PC-3 (cell line): ENCODE measurements around the gene GBP3. TPM values are rescaled to one million over a fixed set of nuclear protein-coding genes. Genes with fewer than 3 reads are reported as not detected.
A peak's percentile ranks its signal among the peaks of the same experiment; 100 is the strongest.

Source experiments
- ATAC-seq: fragments of 200-7000 bp; cut with Tn5 transposase; 2 replicates; pipeline ENCODE4 v1.9.1; 2020; ENCODE audit warnings: mild to moderate bottlenecking, moderate library complexity
- BruUV-seq: library from RNA; stranded (reverse); fragments of 400-500 nt; replicated peaks from 2 replicates; lab custom pipeline; 2021; lab: Mats Ljungman, UMichigan
- CTCF ChIA-PET: fragments of 300-600 bp; sonication (Branson Sonifier 250); formaldehyde crosslinking; loops from one replicate; lab custom pipeline; 2022; ENCODE audit warnings: antibody characterized with exemption; lab: Charles Lee
- POLR2A ChIA-PET: fragments of 300-600 bp; sonication (Branson Sonifier 250); formaldehyde crosslinking; loops from one replicate; lab custom pipeline; 2022; ENCODE audit warnings: antibody characterized with exemption; ENCODE audit not compliant: unreplicated experiment; lab: Charles Lee
- DNase-seq: peaks from one replicate; pipeline ENCODE4 v3.0.0-alpha.2; 2015
- H2AFZ ChIP-seq: fragments of 300-600 bp; sonication (generic); 2 replicates; pipeline ENCODE4 v1.6.0; 2016; ENCODE audit warnings: antibody characterized with exemption, low read length
- H3F3A ChIP-seq: fragments of 300-600 bp; sonication (generic); one replicate; pipeline ENCODE4 v1.6.0; 2017; ENCODE audit warnings: antibody characterized with exemption, low read length, control low read depth, mild to moderate bottlenecking; ENCODE audit not compliant: unreplicated experiment
- H3K27ac ChIP-seq: fragments of 300-600 bp; sonication (generic); 2 replicates; pipeline ENCODE4 v1.5.1; 2016; ENCODE audit warnings: mild to moderate bottlenecking, low read length
- H3K27me3 ChIP-seq: fragments of 300-600 bp; sonication (generic); 2 replicates; pipeline ENCODE4 v1.6.1; 2016; ENCODE audit warnings: low read length, mixed read lengths
- H3K36me3 ChIP-seq: fragments of 300-600 bp; sonication (generic); 2 replicates; pipeline ENCODE4 v1.6.1; 2016; ENCODE audit warnings: low read depth, mixed run types, low read length, mixed read lengths
- H3K4me1 ChIP-seq: fragments of 300-600 bp; sonication (generic); 2 replicates; pipeline ENCODE4 v1.5.1; 2016; ENCODE audit warnings: low read length; ENCODE audit not compliant: insufficient read depth
- H3K4me2 ChIP-seq: fragments of 300-600 bp; sonication (generic); 2 replicates; pipeline ENCODE4 v1.6.0; 2016; ENCODE audit warnings: low read length
- H3K4me3 ChIP-seq: fragments of 300-600 bp; sonication (generic); 2 replicates; pipeline ENCODE4 v1.5.1; 2016; ENCODE audit warnings: mild to moderate bottlenecking, low read length, mixed read lengths
- H3K79me2 ChIP-seq: fragments of 300-600 bp; sonication (generic); 2 replicates; pipeline ENCODE4 v1.6.1; 2017; ENCODE audit warnings: low read length, mixed read lengths
- H3K9ac ChIP-seq: fragments of 300-600 bp; sonication (generic); 2 replicates; pipeline ENCODE4 v1.6.0; 2016; ENCODE audit warnings: mild to moderate bottlenecking, low read length
- H3K9me2 ChIP-seq: fragments of 300-600 bp; sonication (generic); replicated peaks from 2 replicates; pipeline ENCODE4 v1.6.1; 2016; ENCODE audit warnings: mixed run types, low read length, mixed read lengths
- H3K9me3 ChIP-seq: fragments of 300-600 bp; sonication (generic); 2 replicates; pipeline ENCODE4 v1.6.1; 2016; ENCODE audit warnings: low read length, mixed read lengths
- H4K20me1 ChIP-seq: fragments of 300-600 bp; sonication (generic); 2 replicates; pipeline ENCODE4 v1.6.1; 2016; ENCODE audit warnings: low read length, mixed read lengths
- CTCF ChIP-seq: fragments of 300-600 bp; sonication (generic); conservative IDR thresholded peaks from 2 replicates; pipeline ENCODE4 v1.5.1; 2017; ENCODE audit warnings: antibody characterized with exemption, low read depth, mild to moderate bottlenecking, low read length
- EZH2 ChIP-seq: fragments of 300-600 bp; sonication (generic); IDR thresholded peaks from one replicate; pipeline ENCODE4 v1.6.1; 2017; ENCODE audit warnings: antibody characterized with exemption, mild to moderate bottlenecking, low read length; ENCODE audit not compliant: unreplicated experiment
- EZH2phosphoT487 ChIP-seq: fragments of 300-600 bp; sonication (generic); IDR thresholded peaks from 2 replicates; pipeline ENCODE4 v1.6.1; 2018; ENCODE audit warnings: mild to moderate bottlenecking, antibody characterized with exemption, low read length, borderline replicate concordance
- intact Hi-C: fragments of 100-400 bp; cut with micrococcal nuclease; formaldehyde crosslinking; loops from 2 replicates; pipeline ENCODE4 v1.9.0; 2023
- total RNA-seq: library from RNA; depleted of rRNA; stranded (reverse); fragments of >200 nt; gene quantifications from 2 replicates; pipeline ENCODE4 v1.2.3, GENCODE V29; 2014

GBP3 gene
- total RNA-seq, 1 experiment from 2014 or later: 23.3 TPM

DNA sequence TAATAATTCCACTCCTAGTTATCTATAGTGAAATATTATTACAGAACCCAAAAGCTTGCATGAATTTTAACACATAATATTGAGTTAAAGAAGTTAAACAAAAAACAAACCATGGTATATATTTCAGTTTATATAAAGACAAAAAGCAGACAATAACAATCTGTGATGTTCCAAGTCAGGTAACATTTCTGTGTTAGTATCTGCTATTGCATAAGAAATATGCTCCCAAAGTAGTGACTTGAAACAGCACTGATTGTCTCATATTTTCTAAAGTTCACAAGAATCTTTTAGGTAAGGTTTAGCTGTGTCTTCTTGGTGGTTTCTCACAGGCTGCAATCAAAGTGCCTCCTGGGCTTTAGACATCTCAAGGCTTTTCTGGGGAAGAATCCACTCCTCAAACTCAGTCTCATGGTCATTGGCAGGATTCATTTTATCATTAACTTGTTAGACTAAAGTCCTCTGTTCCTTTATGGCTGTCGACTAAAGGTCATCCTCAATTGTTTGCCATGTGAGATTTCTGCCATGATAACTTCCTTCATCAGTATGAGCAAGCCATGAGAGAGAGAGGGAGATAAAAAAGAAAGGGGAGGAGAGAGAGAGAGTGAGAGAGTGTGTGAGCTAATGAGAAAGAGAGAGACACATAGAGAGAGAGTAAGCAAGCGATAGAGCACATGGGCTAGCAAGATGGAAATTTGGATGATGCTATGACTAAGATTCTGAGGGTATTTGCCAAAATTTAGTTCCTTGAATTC lies 22.5 kb upstream of the GBP3 start:
- no peaks in the 10 kb centered on the region for H3K36me3 ChIP-seq
- peak; percentile 15 for DNase-seq
- peaks cover 6% of the 10 kb centered on the region; the same call in 1 of the 2 replicates for H3K9me3 ChIP-seq
- H3K9me2 ChIP-seq: no peaks in the 10 kb centered on the region
- no peaks in the 10 kb centered on the region for H3K27me3 ChIP-seq
- H3K27ac ChIP-seq: no peak overlapping the region
- no peak for ATAC-seq
- H3F3A ChIP-seq: peaks cover 5% of the 10 kb centered on the region
- no peak overlapping the region for H3K4me2 ChIP-seq
- intact Hi-C loops: no loop called here
- H3K4me1 ChIP-seq: peaks cover 25% of the 10 kb centered on the region
- no peak overlapping the region for H3K9ac ChIP-seq
- H2AFZ ChIP-seq: no peak overlapping the region
- TF ChIP-seq EZH2phosphoT487: no peak
- no peak for TF ChIP-seq EZH2
- no peak for TF ChIP-seq CTCF
- H4K20me1 ChIP-seq: no peaks in the 10 kb centered on the region
- no peak overlapping the region for H3K4me3 ChIP-seq
- H3K79me2 ChIP-seq: no peaks in the 10 kb centered on the region
- CTCF ChIA-PET: no interaction called here
- no TSS peak for BruUV-seq
- POLR2A ChIA-PET: no interaction called here

DNA sequence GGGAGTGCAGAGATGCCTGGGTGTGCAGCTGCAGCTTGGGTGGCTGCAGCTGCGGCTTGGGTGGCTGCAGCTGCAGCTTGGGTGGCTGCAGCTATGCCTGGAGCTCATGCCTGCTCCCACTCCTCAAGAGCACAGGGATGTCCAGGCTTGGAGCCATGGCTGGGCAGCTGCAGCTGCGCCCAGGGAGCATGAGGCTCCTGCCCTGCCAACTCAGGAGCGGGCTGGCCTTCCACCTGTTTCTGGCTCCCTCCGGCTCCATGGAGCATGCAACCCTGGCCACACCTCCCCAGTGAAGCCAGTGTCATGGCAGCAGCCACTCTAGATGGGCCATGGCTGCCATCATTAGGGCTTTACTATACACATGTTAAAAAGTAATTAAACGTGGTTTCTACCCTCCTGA lies 21.3 kb upstream of the GBP3 start:
- no peaks in the 10 kb centered on the region for H3K9me2 ChIP-seq
- peaks cover 30% of the 10 kb centered on the region for H3K4me1 ChIP-seq
- TF ChIP-seq EZH2phosphoT487: no peak
- no peak for TF ChIP-seq CTCF
- TF ChIP-seq EZH2: no peak
- no peaks in the 10 kb centered on the region for H3K79me2 ChIP-seq
- no peaks in the 10 kb centered on the region for H3K36me3 ChIP-seq
- H3K9ac ChIP-seq: no peak overlapping the region
- H4K20me1 ChIP-seq: no peaks in the 10 kb centered on the region
- H3K27ac ChIP-seq: no peak overlapping the region
- ATAC-seq: no peak
- DNase-seq: no peak
- ChIA-PET CTCF (no interaction called here), POLR2A (no interaction called here)
- no TSS peak for BruUV-seq
- intact Hi-C loops: no loop called here
- no peak overlapping the region for H2AFZ ChIP-seq
- peaks cover 5% of the 10 kb centered on the region for H3F3A ChIP-seq
- no peaks in the 10 kb centered on the region for H3K27me3 ChIP-seq
- no peak overlapping the region for H3K4me2 ChIP-seq
- peaks cover 6% of the 10 kb centered on the region; the same call in 1 of the 2 replicates for H3K9me3 ChIP-seq
- H3K4me3 ChIP-seq: no peak overlapping the region

- TF ChIP-seq EZH2phosphoT487: no peak
- no peak for TF ChIP-seq EZH2
- no peak for TF ChIP-seq CTCF
- Histone ChIP-seq H3K9me3 (peaks cover 6% of the 10 kb centered on the region; the same call in 1 of the 2 replicates), H3K27me3 (no peaks in the 10 kb centered on the region), H2AFZ (no peak overlapping the region), H3K9me2 (no peaks in the 10 kb centered on the region), H3K79me2 (no peaks in the 10 kb centered on the region), H3F3A (peaks cover 5% of the 10 kb centered on the region), H3K9ac (no peak overlapping the region), H4K20me1 (no peaks in the 10 kb centered on the region), H3K27ac (no peak overlapping the region), H3K4me1 (peaks cover 22% of the 10 kb centered on the region), H3K4me3 (no peak overlapping the region), H3K4me2 (no peak overlapping the region), H3K36me3 (no peaks in the 10 kb centered on the region)
- DNase-seq (no peak), ATAC-seq (no peak)
- ChIA-PET CTCF (no interaction called here), POLR2A (no interaction called here)
- no TSS peak for BruUV-seq
- intact Hi-C loops: no loop called here
Observed at GRCh38 chr1:89042491-89042890, 19.8 kb upstream of the GBP3 start.
